ENCODE data around the gene WHRN. TPM values are rescaled to one million over a fixed set of nuclear protein-coding genes. Genes with fewer than 3 reads are reported as not detected.

Gene WHRN
- total RNA-seq, 1 donor from 2014 or later = 6.2 TPM

GRCh38 chr9:114513055-114513958 is 8.0 kb upstream of the WHRN start:
- Histone ChIP-seq H3K36me3 (no peaks in the 10 kb centered on the region), H3K9me3 (no peaks in the 10 kb centered on the region), H3K4me1 (no peaks in the 10 kb centered on the region), H3K27me3 (ENCODE audit: low read depth) (peaks cover 11% of the 10 kb centered on the region), H3K4me3 (no peak overlapping the region), H3K27ac (no peak overlapping the region)
- no peak for TF ChIP-seq CTCF (IDR thresholded peaks at IDR 0.05)
- DNase-seq (no peak), ATAC-seq (peak in 1 of 2 donors; percentile 22)
- intact Hi-C loops (cut with DNase I) = no loop called here

- DNase-seq (no peak), ATAC-seq (no peak)
- Histone ChIP-seq H3K36me3 (no peaks in the 10 kb centered on the region), H3K4me3 (no peak overlapping the region), H3K9me3 (no peaks in the 10 kb centered on the region), H3K27me3 (ENCODE audit: low read depth) (peaks cover 15% of the 10 kb centered on the region), H3K4me1 (no peaks in the 10 kb centered on the region), H3K27ac (no peak overlapping the region)
- TF ChIP-seq CTCF (IDR thresholded peaks at IDR 0.05) = no peak
- intact Hi-C loops (cut with DNase I) = no loop called here
These were observed 7.0 kb upstream of the WHRN start for GRCh38 chr9:114511978-114512874.

GRCh38 chr9:114507726-114508125 is 2.5 kb upstream of the WHRN start:
- Histone ChIP-seq H3K27me3 (ENCODE audit: low read depth) (peaks cover 30% of the 10 kb centered on the region), H3K4me3 (no peak overlapping the region), H3K27ac (no peak overlapping the region), H3K9me3 (no peaks in the 10 kb centered on the region), H3K4me1 (peaks cover 13% of the 10 kb centered on the region), H3K36me3 (no peaks in the 10 kb centered on the region)
- no peak for DNase-seq
- peak; percentile 33 for TF ChIP-seq CTCF (IDR thresholded peaks at IDR 0.05)
- ATAC-seq = no peak
- intact Hi-C loops (cut with DNase I) = no loop called here

GRCh38 chr9:114506082-114506390 is 763 bp upstream of the WHRN start:
- intact Hi-C loops (cut with DNase I) = no loop called here
- Histone ChIP-seq H3K27me3 (ENCODE audit: low read depth) (peaks cover 30% of the 10 kb centered on the region), H3K4me1 (peaks cover 20% of the 10 kb centered on the region), H3K9me3 (no peaks in the 10 kb centered on the region), H3K27ac (peak overlapping the region; percentile 46), H3K4me3 (peak overlapping the region; percentile 60), H3K36me3 (no peaks in the 10 kb centered on the region)
- no peak for TF ChIP-seq CTCF (IDR thresholded peaks at IDR 0.05)
- no peak for DNase-seq
- no peak for ATAC-seq

- peak; percentile 67 for DNase-seq
- Histone ChIP-seq H3K27ac (peak overlapping the region; percentile 46), H3K36me3 (no peaks in the 10 kb centered on the region), H3K27me3 (ENCODE audit: low read depth) (peaks cover 30% of the 10 kb centered on the region), H3K4me3 (peak overlapping the region; percentile 60), H3K9me3 (no peaks in the 10 kb centered on the region), H3K4me1 (peaks cover 20% of the 10 kb centered on the region)
- peak; percentile 81 to 84 for ATAC-seq
- intact Hi-C loops (cut with DNase I) = no loop called here
- peak; percentile 26 for TF ChIP-seq CTCF (IDR thresholded peaks at IDR 0.05)
These were observed 709 bp downstream of the WHRN start for GRCh38 chr9:114504341-114505186.
